GM18861 (cell line): ENCODE measurements around the gene IFNAR2.
"Not testable (repeated sequence)": the region's sequence is repeated elsewhere in the genome, so short reads cannot be mapped to it uniquely, and the experiment has no call there.

Experiments
- ATAC-seq: cut with Tn5 transposase; IDR thresholded peaks from one replicate; pipeline ENCODE4 v1.9.1; 2021; ENCODE audit not compliant: unreplicated experiment

The IFNAR2 gene

GRCh38 chr21:33241846-33242245, 12.1 kb downstream of the IFNAR2 start:
- no peak for ATAC-seq

DNA sequence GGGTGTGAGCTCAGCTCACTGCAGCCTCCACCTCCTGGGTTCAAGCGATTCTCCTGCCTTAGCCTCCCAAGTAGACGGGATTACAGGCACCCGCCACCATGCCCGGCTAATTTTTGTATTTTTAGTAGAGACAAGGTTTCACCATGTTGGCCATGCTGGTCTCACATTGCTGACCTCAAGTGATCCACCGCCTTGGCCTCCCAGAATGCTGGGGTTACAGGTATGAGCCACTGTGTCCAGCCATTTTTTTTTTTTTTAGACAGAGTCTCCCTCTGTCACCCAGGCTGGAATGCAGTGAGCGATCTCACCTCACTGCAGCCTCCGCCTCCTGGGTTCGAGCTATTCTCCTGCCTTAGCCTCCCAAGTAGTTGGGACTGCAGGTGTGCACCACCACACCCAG, 13.1 kb downstream of the IFNAR2 start:
- not testable (repeated sequence) for ATAC-seq

- ATAC-seq, result no peak
Observed at GRCh38 chr21:33244082-33244778, 14.5 kb downstream of the IFNAR2 start.

- no peak for ATAC-seq
Observed at GRCh38 chr21:33244779-33245105, 15.0 kb downstream of the IFNAR2 start.

DNA sequence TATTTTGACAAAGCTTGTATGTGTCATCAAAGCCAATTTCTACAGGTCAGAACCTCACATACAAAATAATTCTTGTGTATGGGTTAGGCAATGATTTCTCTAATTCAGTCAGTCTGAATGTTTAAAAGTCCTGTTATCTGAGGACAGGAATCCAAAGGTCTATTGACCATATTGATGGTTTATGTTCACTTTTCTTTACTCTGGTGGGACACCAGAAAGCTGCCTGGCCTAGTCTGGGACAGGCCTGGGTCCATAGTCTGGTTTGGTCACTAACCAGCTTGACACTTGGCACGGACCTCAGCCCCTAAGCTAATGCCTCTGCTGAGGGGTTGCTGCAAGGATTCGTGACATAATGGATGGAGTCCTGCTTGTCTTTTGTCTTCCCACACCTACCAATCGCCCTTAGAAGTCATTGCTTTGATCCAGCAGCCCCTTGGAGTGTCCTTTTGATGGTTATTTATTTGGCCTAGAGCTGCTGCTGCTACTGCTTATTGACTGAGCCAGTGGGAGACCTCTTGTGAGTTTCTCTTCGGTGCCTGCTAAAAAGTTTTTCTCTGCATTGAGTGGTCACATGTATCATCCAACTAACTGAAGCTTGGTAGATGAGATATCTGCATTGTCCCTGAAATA, 15.7 kb downstream of the IFNAR2 start:
- ATAC-seq, result no peak

DNA sequence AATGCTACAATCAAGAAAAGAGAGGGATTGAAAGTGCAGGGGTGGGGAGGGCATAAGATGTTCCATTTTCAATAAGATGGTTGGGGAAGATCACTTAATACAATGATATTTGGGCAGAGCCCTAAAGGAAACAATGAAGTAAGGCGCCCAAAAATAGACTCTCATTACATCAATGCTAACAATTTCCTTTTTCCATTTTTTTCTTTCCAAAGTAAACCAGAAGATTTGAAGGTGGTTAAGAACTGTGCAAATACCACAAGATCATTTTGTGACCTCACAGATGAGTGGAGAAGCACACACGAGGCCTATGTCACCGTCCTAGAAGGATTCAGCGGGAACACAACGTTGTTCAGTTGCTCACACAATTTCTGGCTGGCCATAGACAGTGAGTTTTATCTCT, 16.8 kb downstream of the IFNAR2 start:
- no peak for ATAC-seq

DNA sequence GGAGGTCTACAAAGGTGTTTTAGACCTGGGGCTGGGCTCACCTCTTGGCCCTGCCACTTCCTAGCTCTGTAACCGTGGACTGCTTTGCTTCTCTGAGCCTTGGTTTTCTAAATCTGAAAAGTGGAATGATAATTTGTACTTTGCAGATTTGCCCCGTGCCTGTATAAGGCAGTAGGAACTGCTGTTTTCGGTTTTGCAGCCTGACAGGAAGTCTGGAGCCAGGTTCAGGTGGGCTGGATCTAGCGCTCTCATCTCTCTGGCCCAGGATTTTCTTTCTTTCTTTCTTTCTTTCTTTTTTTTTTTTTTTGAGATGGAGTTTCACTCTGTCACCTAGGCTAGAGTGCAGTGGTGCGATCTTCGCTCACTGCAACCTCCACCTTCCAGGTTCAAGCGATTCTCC, 17.2 kb downstream of the IFNAR2 start:
- no peak for ATAC-seq

GRCh38 chr21:33247599-33247998, 17.9 kb downstream of the IFNAR2 start:
- ATAC-seq, result no peak

GRCh38 chr21:33249331-33250002, 19.7 kb downstream of the IFNAR2 start:
- ATAC-seq, result no peak

DNA sequence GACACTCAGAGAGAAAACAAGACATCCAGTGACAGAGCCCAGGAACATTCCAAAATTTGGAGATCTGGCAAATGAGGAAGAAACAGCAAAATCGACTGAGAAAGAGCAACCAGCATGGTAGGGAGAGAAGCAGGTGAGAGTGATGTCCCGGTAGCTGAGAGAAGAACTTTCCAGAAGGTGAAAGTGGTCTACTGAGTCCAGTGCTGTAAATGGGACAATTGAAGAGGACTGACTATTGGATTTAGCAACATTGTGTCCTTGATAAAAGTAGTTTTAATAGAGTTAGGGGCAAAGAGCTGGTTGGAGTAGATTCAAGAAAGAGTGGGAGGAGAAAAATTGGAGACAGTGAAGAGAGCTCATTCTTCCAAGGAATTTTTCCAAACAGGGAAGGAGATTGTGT, 21.4 kb downstream of the IFNAR2 start:
- no peak for ATAC-seq

- not testable (repeated sequence) for ATAC-seq
Observed at GRCh38 chr21:33253382-33253781, 23.6 kb downstream of the IFNAR2 start.

GRCh38 chr21:33254766-33255165, 25.0 kb downstream of the IFNAR2 start:
- ATAC-seq, result no peak

DNA sequence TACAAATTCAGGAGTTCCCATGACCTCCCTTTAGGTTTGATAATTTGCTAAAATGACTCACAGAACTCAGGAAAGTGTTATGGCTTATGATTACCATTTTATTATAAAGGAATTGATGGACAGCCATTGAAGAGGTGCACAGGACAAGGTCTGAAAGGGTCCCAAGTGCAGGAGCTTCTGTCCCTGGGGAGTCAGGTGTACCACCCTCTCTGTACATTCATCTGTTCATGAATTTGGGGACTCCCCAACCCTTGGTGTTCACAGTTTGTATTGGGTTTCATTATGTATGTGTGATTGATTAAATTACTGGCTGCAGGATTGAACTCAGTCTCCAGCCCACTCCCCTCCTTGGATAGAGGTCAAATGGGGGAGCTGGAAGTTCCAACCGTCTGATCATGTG, 25.7 kb downstream of the IFNAR2 start:
- ATAC-seq, result no peak

- no peak for ATAC-seq
Observed at GRCh38 chr21:33256019-33256418, 26.3 kb downstream of the IFNAR2 start.

DNA sequence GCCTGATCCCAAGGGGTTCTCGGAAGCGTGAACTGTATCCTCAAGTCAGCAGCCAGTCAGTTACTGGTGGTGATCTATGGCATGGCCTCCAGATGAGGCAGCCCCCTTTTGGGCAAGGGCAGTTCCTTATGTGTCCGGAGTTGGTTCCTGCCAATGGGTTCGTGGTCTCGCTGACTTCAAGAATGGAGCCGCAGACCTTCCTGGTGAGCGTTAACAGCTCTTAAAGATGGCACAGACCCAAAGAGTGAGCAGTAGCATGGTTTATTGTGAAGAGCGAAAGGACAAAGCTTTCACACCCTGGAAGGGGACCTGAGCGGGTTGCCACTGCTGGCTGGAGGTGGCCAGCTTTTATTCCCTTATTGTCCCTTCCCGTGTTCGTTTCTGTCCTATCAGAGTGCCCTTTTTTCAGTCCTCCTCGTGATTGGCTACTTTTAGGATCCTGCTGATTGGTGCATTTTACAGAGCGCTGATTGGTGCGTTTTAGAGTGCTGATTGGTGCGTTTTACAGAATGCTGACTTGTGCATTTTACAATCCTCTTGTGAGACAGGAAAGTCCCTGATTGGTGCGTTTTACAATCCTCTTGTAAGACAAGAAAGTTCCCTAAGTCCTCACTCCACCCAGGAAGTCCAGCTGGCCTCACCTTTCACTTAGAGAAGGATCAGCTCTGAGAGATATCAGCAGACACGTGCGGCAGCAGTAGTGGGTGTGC, 27.5 kb downstream of the IFNAR2 start:
- no peak for ATAC-seq

- ATAC-seq, result no peak
Observed at GRCh38 chr21:33258475-33258874, 28.7 kb downstream of the IFNAR2 start.

GRCh38 chr21:33259428-33259827, 29.7 kb downstream of the IFNAR2 start:
- ATAC-seq, result no peak

- no peak for ATAC-seq
Observed at GRCh38 chr21:33259995-33260394, 30.3 kb downstream of the IFNAR2 start.

DNA sequence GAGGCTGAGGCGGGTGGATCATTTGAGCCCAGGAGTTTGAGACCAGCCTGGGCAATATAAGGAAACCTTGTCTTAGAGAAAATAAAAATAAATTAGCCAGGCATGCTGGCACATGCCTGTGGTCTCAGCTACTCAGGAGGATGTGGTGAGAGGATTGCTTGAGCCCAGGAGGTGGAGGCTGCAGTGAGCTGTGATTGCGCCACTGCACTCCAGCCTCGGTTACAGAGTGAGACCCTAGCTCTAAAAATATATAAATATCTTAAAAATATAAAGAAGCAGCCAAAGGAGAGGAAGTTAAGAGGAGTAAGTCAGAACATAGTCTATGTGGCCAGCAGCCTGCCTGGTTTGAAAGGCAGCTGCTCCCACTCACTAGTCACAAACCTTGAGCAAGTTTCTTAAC, 31.9 kb downstream of the IFNAR2 start:
- no peak for ATAC-seq

DNA sequence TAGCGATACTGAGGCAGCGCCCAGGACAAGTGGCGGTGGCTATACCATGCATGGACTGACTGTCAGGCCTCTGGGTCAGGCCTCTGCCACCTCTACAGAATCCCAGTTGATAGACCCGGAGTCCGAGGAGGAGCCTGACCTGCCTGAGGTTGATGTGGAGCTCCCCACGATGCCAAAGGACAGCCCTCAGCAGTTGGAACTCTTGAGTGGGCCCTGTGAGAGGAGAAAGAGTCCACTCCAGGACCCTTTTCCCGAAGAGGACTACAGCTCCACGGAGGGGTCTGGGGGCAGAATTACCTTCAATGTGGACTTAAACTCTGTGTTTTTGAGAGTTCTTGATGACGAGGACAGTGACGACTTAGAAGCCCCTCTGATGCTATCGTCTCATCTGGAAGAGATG, 33.2 kb downstream of the IFNAR2 start:
- no peak for ATAC-seq

- no peak for ATAC-seq
Observed at GRCh38 chr21:33264561-33264960, 34.8 kb downstream of the IFNAR2 start.

- no peak for ATAC-seq
Observed at GRCh38 chr21:33265664-33266049, 35.9 kb downstream of the IFNAR2 start.
